COLO668 (cell line): ENCODE data around the gene DNASE2.
A peak's percentile ranks its signal among the peaks of the same experiment; 100 is the strongest.

ENCODE experiments used
- DNase-seq: peaks from one replicate; lab custom pipeline; 2025; ENCODE audit not compliant: unreplicated experiment; lab: John Stamatoyannopoulos, UW

The DNASE2 gene

DNA sequence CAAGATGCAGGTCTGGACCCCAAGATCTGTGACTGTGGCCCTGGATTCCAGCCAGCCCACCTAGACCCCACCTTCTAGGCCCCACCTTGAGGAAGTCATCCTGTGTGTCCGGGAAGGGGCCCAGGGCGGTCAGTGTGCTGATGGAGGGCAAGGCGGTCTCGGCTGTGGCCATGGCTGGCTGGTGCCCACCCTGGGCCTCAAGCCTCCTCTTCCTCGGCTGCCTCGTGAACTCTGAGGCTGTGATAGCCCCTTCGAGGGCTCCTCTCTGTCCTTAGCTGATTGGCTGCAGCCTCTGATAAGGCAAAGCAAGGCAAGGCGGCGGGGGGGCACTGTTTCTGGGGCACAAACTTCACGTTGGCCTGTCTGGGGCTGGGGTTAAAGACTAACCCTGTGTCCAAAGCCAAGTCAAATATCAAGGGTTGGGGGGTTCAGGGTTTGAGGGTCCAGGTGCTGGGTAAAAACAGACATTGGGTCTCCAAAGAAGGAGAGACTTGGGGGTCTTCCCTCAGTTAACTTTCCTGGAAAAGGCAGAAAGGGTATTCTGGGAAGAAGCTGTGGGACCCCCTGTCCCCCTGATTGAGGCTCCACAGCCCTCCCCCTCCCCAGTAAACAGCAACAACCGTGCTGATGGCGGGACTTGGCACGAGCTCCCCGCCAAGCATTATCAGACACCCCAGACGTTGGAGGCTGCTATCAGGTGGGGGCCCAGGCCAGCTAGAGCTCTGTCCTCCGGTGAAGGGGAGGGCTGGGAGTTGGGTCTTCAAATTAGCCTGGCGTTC, 5.9 kb upstream of the DNASE2 start, which contains the start of gene KLF1:
Gene KLF1, minus strand, starts transcription at position 233 of the 779 bp plus-strand sequence. Its CDS starts 61 bp downstream, at position 172.
- DNase-seq = no peak

DNA sequence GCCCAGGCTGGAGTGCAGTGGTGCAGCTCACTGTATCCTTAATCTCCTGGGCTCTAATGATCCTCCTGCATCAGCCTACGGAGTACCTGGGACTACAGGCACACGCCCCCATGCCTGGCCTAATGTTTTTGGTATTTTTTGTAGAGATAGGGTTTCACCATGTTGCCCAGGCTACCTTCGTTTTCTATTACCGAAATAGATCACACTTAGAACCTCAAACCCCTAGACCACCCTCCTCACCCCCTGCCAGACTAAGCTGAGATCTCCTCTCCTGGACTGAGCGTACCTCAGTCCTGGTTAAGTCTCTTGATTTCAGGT, 5.4 kb upstream of the DNASE2 start:
- DNase-seq = no peak

GRCh38 chr19:12885749-12886650, 4.8 kb upstream of the DNASE2 start:
- no peak for DNase-seq

DNA sequence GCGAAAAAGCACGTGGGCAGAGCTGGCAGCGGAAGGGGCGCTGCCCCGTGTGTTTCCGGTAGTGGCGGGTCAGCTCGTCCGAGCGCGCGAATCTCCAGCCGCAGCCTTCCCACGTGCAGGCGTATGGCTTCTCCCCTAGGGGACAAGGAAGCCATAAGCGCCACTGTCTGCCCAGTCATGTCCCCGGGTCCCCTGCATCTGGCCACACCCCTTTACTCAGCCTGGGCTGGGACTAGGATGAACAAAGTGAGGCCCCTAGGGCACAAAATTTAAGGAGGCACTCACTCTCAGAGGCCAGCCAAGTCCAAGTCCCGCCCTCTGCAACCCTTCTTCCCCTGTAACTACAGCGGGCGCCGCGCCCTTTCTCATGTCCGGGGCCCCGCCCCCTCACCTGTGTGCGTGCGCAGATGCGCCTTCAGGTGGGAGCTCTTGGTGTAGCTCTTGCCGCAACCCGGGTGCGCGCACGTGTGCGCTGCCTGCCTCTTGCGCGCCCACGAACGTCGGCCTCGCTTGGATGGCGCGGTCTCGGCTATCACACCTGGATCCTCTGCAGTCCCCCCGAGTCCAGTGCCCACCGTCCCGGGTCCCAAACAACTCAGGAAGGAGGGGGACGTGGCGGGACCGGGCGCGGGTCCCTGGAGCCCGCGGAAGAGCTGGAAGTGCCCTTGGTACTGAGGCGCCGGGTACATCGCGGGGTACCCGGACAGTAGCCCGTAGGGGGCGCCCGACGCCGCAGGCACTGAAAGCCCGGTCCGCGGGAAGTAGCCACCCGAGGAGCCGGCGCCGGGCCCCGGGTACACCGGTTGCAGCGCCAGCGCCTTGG, 3.9 kb upstream of the DNASE2 start:
- DNase-seq = peak; percentile 99

DNA sequence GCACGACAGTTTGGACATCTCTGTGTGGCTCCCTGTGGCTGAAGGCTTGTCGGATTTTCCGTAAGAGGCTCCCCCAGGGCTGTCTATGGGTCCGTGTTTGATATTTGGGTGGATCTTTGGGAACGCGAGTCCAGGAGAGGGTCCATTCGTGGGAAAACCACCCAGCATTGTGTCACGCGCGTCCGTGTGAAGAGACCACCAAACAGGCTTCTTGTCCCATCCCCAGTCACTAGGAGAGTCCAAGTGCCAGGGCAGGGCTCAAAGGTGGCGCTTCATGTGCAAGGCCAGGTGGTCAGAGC, 3.3 kb upstream of the DNASE2 start:
- no peak for DNase-seq

- no peak for DNase-seq
Observed at GRCh38 chr19:12884202-12884601, 3.0 kb upstream of the DNASE2 start.

GRCh38 chr19:12882589-12882988, 1.3 kb upstream of the DNASE2 start:
- DNase-seq = no peak

DNA sequence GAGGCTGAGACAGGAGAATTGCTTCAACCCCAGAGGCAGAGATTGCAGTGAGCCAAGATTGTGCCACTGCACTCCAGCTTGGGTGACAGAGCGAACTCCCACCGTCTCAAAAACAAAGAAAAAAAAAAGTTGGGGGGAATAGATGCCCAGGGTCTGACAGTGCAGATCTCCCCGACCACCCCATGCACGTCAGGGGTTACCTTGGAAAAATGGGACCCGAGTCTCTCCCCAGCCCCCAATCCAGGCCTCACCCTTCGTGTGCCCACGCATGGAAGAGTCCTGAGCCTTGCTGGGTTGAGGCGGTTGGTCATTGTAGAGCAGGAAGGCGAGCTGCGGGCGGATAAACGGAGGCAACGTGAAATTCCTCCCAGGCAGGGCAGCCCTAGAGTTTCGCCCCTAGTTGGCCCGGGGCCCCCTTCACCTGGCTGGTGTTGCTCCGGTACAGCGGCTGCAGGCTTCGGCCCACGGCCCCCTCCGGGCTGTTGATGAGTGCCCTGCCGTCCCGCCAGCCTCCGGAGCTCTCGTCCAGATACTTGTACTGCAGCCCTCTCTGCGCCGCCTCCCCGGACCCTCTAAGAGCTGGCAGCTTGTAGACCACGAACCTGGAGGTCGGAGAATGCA, 588 bp downstream of the DNASE2 start:
- peak; percentile 59 for DNase-seq

DNA sequence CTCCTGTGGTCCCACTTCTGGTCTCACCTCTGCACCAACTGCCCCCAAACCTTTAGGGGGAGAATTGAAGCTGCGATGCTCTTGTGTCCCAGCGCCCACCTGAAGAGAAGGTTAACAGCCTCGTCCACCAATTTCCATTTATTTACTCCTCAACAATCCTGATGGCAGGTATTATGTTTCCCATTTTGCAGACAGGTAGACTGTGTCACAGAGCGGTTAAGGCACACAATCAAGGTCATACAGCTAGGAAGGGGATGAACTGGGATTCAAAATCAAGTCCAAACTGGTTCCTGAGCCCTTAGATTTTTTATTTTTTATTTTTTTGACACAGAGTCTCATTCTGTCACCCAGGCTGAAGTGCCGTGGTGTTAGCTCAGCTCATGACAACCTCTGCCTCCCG, 6.2 kb downstream of the DNASE2 start:
- no peak for DNase-seq

- DNase-seq = no peak
Observed at GRCh38 chr19:12873891-12874745, 7.1 kb downstream of the DNASE2 start.

DNA sequence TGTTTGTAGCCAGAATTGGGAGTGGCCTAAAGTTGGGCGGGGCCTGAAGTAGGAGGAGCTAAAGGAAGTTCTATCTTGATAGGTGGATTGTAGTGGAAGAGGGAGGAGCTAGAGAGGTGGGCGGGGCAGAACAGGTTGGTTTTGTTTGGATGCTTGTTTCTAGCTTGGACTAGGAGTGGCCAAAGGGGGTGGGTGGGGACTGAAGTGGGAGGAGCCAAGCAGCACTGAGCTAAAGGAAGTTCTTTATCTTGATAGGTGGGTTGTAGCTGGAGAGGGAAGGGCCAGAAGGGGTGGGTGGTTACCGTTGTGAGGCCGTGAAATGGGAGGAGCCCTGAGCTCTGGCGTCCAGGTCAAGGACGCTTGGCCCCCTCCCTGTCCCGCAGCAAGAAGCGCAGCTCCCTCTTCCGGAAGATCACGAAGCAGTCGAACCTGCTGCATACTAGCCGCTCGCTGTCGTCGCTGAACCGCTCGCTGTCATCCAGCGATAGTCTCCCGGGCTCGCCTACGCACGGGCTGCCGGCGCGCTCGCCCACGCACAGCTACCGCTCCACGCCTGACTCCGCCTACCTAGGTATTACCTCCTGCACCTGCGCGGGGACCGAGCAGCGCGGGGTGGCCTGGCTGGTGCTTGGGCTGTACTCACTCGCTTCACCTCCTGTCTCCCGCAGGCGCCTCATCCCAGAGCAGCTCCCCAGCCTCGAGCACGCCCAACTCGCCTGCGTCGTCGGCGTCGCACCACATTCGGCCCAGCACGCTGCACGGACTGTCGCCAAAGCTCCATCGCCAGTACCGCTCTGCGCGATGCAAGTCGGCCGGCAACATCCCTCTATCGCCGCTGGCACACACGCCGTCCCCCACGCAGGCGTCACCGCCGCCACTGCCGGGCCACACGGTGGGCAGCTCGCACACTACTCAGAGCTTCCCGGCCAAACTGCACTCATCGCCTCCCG, 8.0 kb downstream of the DNASE2 start:
- peak; percentile 50 for DNase-seq

- no peak for DNase-seq
Observed at GRCh38 chr19:12872255-12872654, 9.0 kb downstream of the DNASE2 start.

DNA sequence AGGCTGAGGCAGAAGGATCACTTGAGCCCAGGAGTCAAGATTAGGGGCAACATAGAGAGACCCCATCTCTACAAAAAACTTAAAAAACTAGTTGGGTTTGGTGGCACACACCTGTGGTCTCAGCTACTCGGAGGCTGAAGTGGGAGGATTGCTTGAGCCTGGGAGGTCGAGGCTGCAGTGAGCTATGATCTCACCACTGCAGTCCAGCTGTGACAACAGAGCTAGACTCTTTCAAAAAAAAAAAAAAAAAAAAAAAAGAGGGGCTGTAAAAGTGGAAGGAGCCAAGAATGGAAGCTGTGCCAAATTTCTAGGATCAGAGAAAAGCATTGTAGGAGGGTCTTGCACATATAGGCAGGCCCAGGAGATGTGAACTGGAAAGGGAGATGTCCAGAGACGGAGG, 9.6 kb downstream of the DNASE2 start:
- no peak for DNase-seq

DNA sequence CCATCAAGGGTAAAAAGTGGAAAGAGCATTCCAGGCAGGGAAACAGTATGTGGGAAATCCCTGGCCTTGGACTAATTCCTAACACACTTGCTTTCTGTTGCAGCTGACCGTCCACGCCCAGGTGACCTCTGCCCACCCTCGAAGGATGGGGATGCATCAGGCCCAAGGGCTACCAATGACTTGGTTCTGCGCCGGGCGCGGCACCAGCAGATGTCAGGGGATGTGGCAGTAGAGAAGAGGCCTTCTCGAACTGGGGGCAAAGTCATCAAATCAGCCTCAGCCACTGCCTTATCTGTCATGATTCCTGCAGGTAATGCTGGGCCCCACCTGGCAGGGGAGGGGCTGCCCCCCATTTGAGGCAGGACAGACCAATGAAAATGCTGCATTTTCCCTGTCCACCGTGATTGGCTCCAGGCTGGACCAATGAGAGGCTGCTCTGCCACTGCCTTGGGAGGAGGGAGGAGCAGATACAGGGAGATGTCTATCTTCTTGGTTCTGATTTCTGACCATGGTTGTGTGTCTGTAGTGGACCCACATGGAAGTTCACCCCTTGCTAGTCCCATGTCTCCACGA, 12.6 kb downstream of the DNASE2 start:
- peak; percentile 10 for DNase-seq

GRCh38 chr19:12867120-12868099, 13.8 kb downstream of the DNASE2 start:
- DNase-seq = peak; percentile 82

DNA sequence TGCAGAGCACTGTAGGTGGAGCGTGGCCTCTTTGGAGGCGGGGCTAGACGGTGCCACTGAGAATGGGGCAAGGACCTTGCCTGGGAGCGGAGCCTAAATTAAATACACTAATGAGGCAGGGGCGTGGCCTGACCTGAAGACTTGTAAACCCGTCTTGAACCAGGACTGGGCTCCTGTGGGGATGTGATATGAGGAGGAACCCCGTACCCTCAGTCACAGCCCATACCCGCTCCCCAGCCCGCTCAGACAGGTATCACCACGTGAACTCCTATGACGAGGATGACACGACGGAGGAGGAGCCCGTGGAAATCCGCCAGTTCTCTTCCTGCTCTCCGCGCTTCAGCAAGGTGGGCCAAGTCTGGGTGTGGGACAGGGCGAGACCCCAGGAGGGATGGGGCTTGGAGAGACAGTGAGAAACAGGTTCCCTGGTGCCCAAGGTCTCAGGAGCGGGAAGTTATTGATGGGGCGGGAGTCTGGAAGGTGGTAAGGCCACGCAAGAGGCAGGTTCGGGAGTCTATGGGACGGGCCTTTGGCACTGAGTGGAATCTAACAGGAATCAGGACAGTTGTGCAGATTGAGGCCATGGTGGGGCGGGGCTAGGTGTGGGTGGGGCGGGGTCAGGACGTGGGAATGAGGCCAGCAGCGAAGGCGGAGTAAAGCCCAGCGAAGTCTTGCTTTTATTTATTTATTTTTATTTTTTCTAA, 14.7 kb downstream of the DNASE2 start:
- DNase-seq = peak; percentile 18
